NCI-H1694 (cell line): ENCODE results near the gene EDEM2.
"Not testable (repeated sequence)": the region's sequence is repeated elsewhere in the genome, so short reads cannot be mapped to it uniquely, and the experiment has no call there.

Source experiments
- DNase-seq: peaks from one replicate; lab custom pipeline; 2025; lab: John Stamatoyannopoulos, UW

Gene EDEM2

GRCh38 chr20:35168701-35169409 lies 21.7 kb upstream of the EDEM2 start:
- not testable (repeated sequence) for DNase-seq

GRCh38 chr20:35167787-35168186 lies 20.7 kb upstream of the EDEM2 start:
- no peak for DNase-seq

- no peak for DNase-seq
Measured at GRCh38 chr20:35166242-35166830, 19.2 kb upstream of the EDEM2 start.

- DNase-seq, result no peak
Measured at GRCh38 chr20:35165221-35166185, 18.4 kb upstream of the EDEM2 start.

- DNase-seq, result not testable (repeated sequence)
Measured at GRCh38 chr20:35164531-35164930, 17.4 kb upstream of the EDEM2 start.

GRCh38 chr20:35160341-35160740 lies 13.2 kb upstream of the EDEM2 start:
- DNase-seq, result not testable (repeated sequence)

- DNase-seq, result no peak
Measured at GRCh38 chr20:35156978-35157377, 9.8 kb upstream of the EDEM2 start.

- no peak for DNase-seq
Measured at GRCh38 chr20:35155936-35156335, 8.8 kb upstream of the EDEM2 start.

GRCh38 chr20:35151736-35152135 lies 4.6 kb upstream of the EDEM2 start:
- no peak for DNase-seq

GRCh38 chr20:35150846-35151579 lies 3.9 kb upstream of the EDEM2 start:
- DNase-seq, result no peak

- not testable (repeated sequence) for DNase-seq
Measured at GRCh38 chr20:35147575-35148071, 487 bp upstream of the EDEM2 start.

- no peak for DNase-seq
Measured at GRCh38 chr20:35146299-35146919, 727 bp downstream of the EDEM2 start.

- peak; percentile 35 for DNase-seq
Measured at GRCh38 chr20:35145141-35145564, 2.0 kb downstream of the EDEM2 start.

GRCh38 chr20:35144694-35145093 lies 2.4 kb downstream of the EDEM2 start:
- no peak for DNase-seq

- no peak for DNase-seq
Measured at GRCh38 chr20:35135867-35136586, 11.1 kb downstream of the EDEM2 start.

- no peak for DNase-seq
Measured at GRCh38 chr20:35134880-35135279, 12.3 kb downstream of the EDEM2 start.

- DNase-seq, result no peak
Measured at GRCh38 chr20:35134472-35134871, 12.7 kb downstream of the EDEM2 start.

GRCh38 chr20:35133735-35134134 lies 13.4 kb downstream of the EDEM2 start:
- DNase-seq, result no peak

GRCh38 chr20:35133031-35133430 lies 14.1 kb downstream of the EDEM2 start:
- no peak for DNase-seq

GRCh38 chr20:35131934-35132333 lies 15.2 kb downstream of the EDEM2 start:
- DNase-seq, result no peak

- no peak for DNase-seq
Measured at GRCh38 chr20:35129647-35130069, 17.5 kb downstream of the EDEM2 start.
